Activated T-cell treated with anti-CD3 and anti-CD28 coated beads, Interleukin-2, amount 50 U/mL, for 24 hours (primary cell): ENCODE results near the gene ANKRD34A.
"Not testable (repeated sequence)": the region's sequence is repeated elsewhere in the genome, so short reads cannot be mapped to it uniquely, and the experiment has no call there.

Source experiments
- DNase-seq: peaks from one replicate; pipeline ENCODE4 v3.0.0-alpha.2; 2020
- H3K27ac Mint-ChIP-seq: 2 replicates; pipeline ENCODE4 v1.8.0; 2020; ENCODE audit warnings: mild to moderate bottlenecking, mixed read lengths
- H3K27me3 Mint-ChIP-seq: 2 replicates; pipeline ENCODE4 v1.8.0; 2020; ENCODE audit warnings: mixed read lengths
- H3K36me3 Mint-ChIP-seq: 2 replicates; pipeline ENCODE4 v1.8.0; 2020; ENCODE audit warnings: low read depth, mixed read lengths
- H3K4me1 Mint-ChIP-seq: 2 replicates; pipeline ENCODE4 v1.8.0; 2020; ENCODE audit warnings: low read depth, mixed read lengths
- H3K4me3 Mint-ChIP-seq: 2 replicates; pipeline ENCODE4 v1.8.0; 2020; ENCODE audit warnings: mild to moderate bottlenecking, moderate library complexity, mixed read lengths
- H3K9me3 Mint-ChIP-seq: 2 replicates; pipeline ENCODE4 v1.8.0; 2020; ENCODE audit warnings: mixed read lengths

Gene ANKRD34A

DNA sequence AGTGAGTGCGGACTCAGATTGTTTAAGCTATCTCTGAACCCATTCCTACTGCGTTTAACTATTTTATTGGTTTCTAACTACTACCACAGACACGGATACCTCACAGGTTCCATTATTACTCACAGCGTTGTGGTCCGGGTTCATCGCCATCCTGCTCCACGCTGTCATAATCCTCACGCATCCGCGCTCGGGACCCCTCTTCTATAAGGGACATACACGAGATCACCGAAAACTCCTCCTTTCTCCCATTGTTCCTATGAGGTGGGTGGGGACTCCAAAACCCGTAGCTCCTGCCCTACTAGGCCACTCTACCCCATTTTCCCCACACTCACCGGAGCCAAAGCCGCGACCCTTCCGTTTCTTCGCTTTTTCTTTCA lies 37.7 kb downstream of the ANKRD34A start:
- no peaks in the 10 kb centered on the region for H3K9me3 Mint-ChIP-seq
- no peak overlapping the region for H3K27ac Mint-ChIP-seq
- no peaks in the 10 kb centered on the region for H3K27me3 Mint-ChIP-seq
- peaks cover 37% of the 10 kb centered on the region for H3K36me3 Mint-ChIP-seq
- peaks cover 32% of the 10 kb centered on the region for H3K4me1 Mint-ChIP-seq
- no peak overlapping the region for H3K4me3 Mint-ChIP-seq
- peak; percentile 75 for DNase-seq

DNA sequence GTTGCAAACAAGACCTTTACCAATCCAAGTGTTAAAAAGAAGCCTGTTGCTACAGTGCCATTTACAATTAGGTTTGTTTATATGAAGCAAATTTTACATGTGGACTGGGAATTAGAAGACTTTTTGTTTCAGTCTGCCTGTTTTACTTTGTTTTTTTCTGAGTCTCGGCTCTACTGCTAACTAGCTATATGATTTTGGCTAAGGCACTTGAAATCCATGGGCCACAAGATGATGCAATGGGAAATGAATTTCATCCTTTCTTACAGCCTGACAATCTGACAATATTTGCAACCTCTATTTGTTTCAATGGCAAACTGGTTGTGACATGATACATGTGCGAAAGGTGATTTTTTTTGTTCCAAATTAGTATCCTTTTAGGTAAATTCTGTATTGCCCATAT lies 42.1 kb downstream of the ANKRD34A start:
- H3K27ac Mint-ChIP-seq, result peak overlapping the region; percentile 59
- no peaks in the 10 kb centered on the region for H3K27me3 Mint-ChIP-seq
- peaks cover 55% of the 10 kb centered on the region for H3K4me1 Mint-ChIP-seq
- no peaks in the 10 kb centered on the region for H3K9me3 Mint-ChIP-seq
- peaks cover 52% of the 10 kb centered on the region for H3K36me3 Mint-ChIP-seq
- no peak for DNase-seq
- no peak overlapping the region for H3K4me3 Mint-ChIP-seq

DNA sequence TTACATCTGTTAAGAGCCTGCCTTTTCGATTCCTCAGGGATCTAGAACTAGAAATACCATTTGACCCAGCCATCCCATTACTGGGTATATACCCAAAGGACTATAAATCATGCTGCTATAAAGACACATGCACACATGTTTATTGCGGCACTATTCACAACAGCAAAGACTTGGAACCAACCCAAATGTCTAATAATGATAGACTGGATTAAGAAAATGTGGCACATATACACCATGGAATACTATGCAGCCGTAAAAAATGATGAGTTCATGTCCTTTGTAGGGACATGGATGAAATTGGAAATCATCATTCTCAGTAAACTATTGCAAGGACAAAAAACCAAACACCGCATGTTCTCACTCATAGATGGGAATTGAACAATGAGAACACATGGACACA lies 44.1 kb downstream of the ANKRD34A start:
- not testable (repeated sequence) for H3K27me3 Mint-ChIP-seq, H3K9me3 Mint-ChIP-seq, DNase-seq
- peak overlapping the region; percentile 93 for H3K4me3 Mint-ChIP-seq
- peaks cover 68% of the 10 kb centered on the region for H3K36me3 Mint-ChIP-seq
- H3K27ac Mint-ChIP-seq, result peak overlapping the region; percentile 75
- peaks cover 62% of the 10 kb centered on the region for H3K4me1 Mint-ChIP-seq

DNA sequence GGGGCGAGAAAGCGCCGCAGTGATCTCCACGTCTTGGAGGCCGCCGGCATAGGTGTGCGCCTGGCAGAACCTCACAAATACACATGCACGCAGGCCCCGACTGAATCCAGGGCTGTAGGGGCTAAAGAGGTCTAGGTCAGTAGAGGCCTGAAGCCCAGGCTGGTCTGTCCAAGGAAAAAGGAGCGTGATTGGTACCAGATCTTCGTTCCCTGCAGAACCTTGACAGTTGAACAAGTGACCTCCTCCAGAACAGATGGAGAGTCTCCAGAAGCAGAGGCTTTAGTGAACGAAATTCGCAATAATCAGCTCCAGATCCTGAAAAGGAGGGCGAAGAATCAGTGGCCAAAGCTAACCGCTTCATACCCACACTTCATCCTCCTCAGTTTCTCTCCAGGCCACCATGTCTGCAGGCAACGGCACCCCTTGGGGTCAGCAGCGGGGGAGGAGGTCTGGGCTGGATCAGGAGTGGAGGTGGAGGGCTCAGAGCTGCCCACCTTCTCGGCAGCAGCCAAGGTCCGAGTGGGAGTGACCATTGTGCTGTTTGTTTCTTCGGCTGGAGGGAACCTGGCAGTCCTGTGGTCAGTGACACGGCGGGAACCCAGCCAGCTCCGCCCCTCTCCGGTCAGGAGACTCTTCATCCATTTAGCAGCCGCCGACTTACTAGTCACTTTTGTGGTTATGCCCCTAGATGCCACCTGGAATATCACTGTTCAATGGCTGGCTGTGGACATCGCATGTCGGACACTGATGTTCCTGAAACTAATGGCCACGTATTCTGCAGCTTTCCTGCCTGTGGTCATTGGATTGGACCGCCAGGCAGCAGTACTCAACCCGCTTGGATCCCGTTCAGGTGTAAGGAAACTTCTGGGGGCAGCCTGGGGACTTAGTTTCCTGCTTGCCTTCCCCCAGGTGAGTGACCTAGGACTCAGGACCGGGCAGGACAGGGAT lies 45.1 kb downstream of the ANKRD34A start:
- H3K27me3 Mint-ChIP-seq, result no peaks in the 10 kb centered on the region
- peaks cover 75% of the 10 kb centered on the region for H3K36me3 Mint-ChIP-seq
- H3K4me1 Mint-ChIP-seq, result peaks cover 62% of the 10 kb centered on the region
- H3K9me3 Mint-ChIP-seq, result no peaks in the 10 kb centered on the region
- peak overlapping the region; percentile 97 for H3K27ac Mint-ChIP-seq
- peak overlapping the region; percentile 93 for H3K4me3 Mint-ChIP-seq
- peak; percentile 46 for DNase-seq

DNA sequence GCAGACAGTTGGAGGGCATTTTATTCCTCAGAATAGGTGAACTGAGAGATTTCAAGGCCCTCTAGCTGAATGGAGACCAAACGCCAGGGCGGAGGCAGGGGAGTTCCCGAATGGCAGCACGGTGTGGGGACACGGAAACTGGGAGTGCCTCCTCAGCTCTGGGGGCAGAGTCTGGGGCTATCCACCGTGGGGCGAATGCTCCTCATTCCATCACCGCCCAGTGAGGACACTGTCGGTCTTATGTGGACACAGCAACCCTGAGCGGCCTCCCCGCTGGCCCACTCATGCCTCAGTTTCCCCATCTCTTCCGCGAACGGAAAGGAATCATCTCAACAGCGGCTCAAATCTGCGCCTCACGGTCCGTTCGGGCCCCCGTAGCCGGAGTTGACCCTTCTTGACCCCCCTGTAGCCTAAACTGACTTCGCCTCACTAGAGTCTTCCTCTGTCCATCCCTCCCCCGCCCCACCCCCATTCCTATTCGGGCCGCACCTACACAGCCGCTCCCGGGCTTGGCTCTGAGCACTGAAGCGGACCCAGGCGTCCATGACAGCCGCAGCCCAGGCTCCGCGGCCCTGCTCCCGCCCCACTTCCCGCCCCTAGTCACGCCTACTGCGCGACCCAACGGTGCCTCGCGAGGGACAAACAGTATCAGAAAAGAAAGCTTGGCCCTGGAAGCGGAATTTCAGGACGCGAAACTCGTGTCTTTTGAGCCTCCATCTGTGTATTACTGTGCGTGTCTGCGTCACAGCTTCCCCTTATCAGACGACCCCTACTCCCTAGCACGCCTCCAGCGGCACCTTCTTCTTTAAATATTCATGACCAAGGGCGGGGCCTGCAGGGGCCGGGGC lies 46.0 kb downstream of the ANKRD34A start, which contains the start of gene PEX11B:
PEX11B (minus strand) TSS at position 574 of the 848 bp plus-strand sequence; CDS start at position 545, 29 bp downstream.
- peak within 1 kb of the TSS; percentile 97 for H3K27ac Mint-ChIP-seq
- H3K4me1 Mint-ChIP-seq, result peaks cover 63% of the 10 kb centered on the region
- DNase-seq, result peak; percentile 96
- no peaks in the 10 kb centered on the region for H3K27me3 Mint-ChIP-seq
- peak within 1 kb of the TSS; percentile 93 for H3K4me3 Mint-ChIP-seq
- H3K36me3 Mint-ChIP-seq, result peaks cover 75% of the 10 kb centered on the region
- no peaks in the 10 kb centered on the region for H3K9me3 Mint-ChIP-seq

DNA sequence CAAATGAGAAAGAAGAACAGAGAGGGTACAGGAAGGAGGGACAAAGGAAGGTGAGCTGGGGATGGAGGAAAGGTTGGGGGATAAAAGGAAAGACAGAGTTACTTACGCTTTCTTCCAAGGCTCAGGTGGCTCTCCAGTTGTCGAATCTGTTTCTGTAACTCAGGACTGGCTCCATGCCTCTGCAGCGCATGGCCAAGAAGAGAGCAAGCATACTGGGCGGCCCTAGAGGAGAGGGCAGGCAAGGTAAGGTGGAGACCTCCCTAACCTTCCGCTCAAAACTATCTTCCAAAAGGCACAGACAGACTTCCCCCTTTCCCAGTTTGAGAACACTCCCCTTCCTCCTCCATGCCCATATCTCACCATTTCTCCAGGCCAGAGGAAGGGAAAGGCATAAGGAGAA lies 46.8 kb downstream of the ANKRD34A start:
- peaks cover 74% of the 10 kb centered on the region for H3K36me3 Mint-ChIP-seq
- peak overlapping the region; percentile 97 for H3K27ac Mint-ChIP-seq
- peaks cover 63% of the 10 kb centered on the region for H3K4me1 Mint-ChIP-seq
- H3K4me3 Mint-ChIP-seq, result peak overlapping the region; percentile 93
- no peaks in the 10 kb centered on the region for H3K27me3 Mint-ChIP-seq
- H3K9me3 Mint-ChIP-seq, result no peaks in the 10 kb centered on the region
- no peak for DNase-seq

DNA sequence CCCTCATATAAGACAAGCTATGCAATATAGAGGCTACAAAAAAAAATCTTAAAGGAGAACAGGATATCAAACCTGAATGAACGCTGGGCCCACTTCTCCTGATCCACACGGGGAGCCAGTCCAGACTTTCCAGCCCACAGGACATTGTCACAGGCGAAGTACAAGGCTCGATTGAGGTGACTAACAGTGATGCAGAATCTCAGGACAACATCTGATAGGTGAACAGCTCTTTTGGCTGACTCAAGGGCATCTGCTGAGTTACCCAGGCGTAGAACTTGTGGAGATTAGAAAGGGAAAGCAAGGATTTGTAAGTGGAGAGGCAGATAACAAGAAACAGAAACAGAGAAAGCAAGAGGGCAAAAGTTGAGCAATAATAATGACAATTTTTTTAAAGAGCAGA lies 47.6 kb downstream of the ANKRD34A start:
- Mint-ChIP-seq H3K9me3 (no peaks in the 10 kb centered on the region), H3K27me3 (no peaks in the 10 kb centered on the region), H3K36me3 (peaks cover 77% of the 10 kb centered on the region), H3K4me1 (peaks cover 59% of the 10 kb centered on the region), H3K27ac (peak overlapping the region; percentile 81), H3K4me3 (peak overlapping the region; percentile 93)
- no peak for DNase-seq

DNA sequence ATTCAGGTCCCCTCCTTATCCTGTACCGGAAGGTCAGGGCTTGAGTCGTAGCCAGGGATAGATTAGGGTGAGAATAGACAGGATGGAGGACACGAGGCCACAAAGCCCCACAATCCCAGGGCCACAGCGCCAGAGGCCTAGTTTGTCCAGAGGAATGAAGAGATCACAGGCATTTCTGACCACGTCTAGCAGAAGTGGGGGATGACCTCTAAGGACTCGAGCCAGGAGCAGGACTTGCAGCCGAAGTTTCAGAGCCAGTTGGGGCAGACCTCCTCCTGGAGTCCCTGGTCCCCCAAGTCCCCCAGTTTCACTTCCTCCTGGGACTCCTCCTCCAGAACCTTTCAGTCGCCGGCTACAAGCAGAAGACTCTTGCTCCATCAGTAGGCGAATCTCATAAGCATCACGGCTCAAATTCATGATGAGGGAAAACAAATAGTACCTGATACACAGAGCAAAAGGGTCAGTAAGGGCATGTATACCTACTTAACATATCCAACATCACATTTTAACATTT lies 52.2 kb downstream of the ANKRD34A start:
- peaks cover 67% of the 10 kb centered on the region for H3K36me3 Mint-ChIP-seq
- no peaks in the 10 kb centered on the region for H3K27me3 Mint-ChIP-seq
- H3K4me1 Mint-ChIP-seq, result peaks cover 30% of the 10 kb centered on the region
- H3K4me3 Mint-ChIP-seq, result no peak overlapping the region
- no peak for DNase-seq
- H3K9me3 Mint-ChIP-seq, result no peaks in the 10 kb centered on the region
- peak overlapping the region; percentile 62 for H3K27ac Mint-ChIP-seq
